Natural killer cell (primary cell): Measurements from ENCODE around the gene DNAH2. TPM values are rescaled to one million over a fixed set of nuclear protein-coding genes. Genes with fewer than 3 reads are reported as not detected.

ENCODE experiments used
- ATAC-seq, 3 donors: fragments of 150-1000 bp in 2 of 3; fragments of 200-7000 bp in 1 of 3; cut with Tn5 transposase; 1 replicate in 1 of 3; 2 replicates in 2 of 3; pipeline ENCODE4 v1.10.0; 2021; ENCODE audit warnings: mild to moderate bottlenecking in 2 of 3, moderate library complexity in 2 of 3
- DNase-seq, 2 donors: peaks; one replicate each; pipeline versions ENCODE4 v3.0.0 to v3.0.0-alpha.2; 2013 to 2021; ENCODE audit warnings: mixed read lengths in 1 of 2
- H3K27ac ChIP-seq: one replicate; pipeline ENCODE4 v1.5.1; 2013; ENCODE audit warnings: mild to moderate bottlenecking, low read length
- H3K27me3 ChIP-seq: one replicate; pipeline ENCODE4 v1.6.1; 2013; ENCODE audit warnings: low read length; ENCODE audit not compliant: control insufficient read depth, insufficient read depth
- H3K36me3 ChIP-seq: one replicate; pipeline ENCODE4 v1.6.1; 2013; ENCODE audit warnings: low read length; ENCODE audit not compliant: control insufficient read depth, insufficient read depth
- H3K4me1 ChIP-seq: one replicate; pipeline ENCODE4 v1.6.1; 2013; ENCODE audit warnings: low read length; ENCODE audit not compliant: control insufficient read depth, insufficient read depth
- H3K4me3 ChIP-seq: one replicate; pipeline ENCODE4 v1.5.1; 2013; ENCODE audit warnings: low read length
- H3K9me3 ChIP-seq: one replicate; pipeline ENCODE4 v1.6.1; 2013; ENCODE audit warnings: low read length; ENCODE audit not compliant: control insufficient read depth, insufficient read depth
- H3K27ac Mint-ChIP-seq, 2 donors: one replicate each; pipeline ENCODE4 v1.8.0; 2022; ENCODE audit warnings: mild to moderate bottlenecking in 2 of 2, mixed read lengths in 2 of 2, moderate library complexity in 1 of 2
- H3K27me3 Mint-ChIP-seq, 2 donors: one replicate each; pipeline ENCODE4 v1.8.0; 2022; ENCODE audit warnings: low read depth in 2 of 2, mixed read lengths in 2 of 2
- H3K36me3 Mint-ChIP-seq: one replicate; pipeline ENCODE4 v1.8.0; 2022; ENCODE audit warnings: mixed read lengths
- H3K4me1 Mint-ChIP-seq, 2 donors: one replicate each; pipeline ENCODE4 v1.8.0; 2022; ENCODE audit warnings: mixed read lengths in 2 of 2
- H3K4me3 Mint-ChIP-seq: one replicate; pipeline ENCODE4 v1.8.0; 2022; ENCODE audit warnings: mild to moderate bottlenecking, moderate library complexity, mixed read lengths
- H3K9me3 Mint-ChIP-seq, 2 donors: one replicate each; pipeline ENCODE4 v1.8.0; 2022; ENCODE audit warnings: mixed read lengths in 2 of 2
- WGBS: methylation state at CpG from one replicate; pipeline ENCODE4 v1.1.7; 2013; ENCODE audit warnings: missing lambda C conversion rate; ENCODE audit not compliant: insufficient coverage; 5-methylcytosine and 5-hydroxymethylcytosine counted together
- intact Hi-C: fragments of 100-400 bp; cut with micrococcal nuclease; formaldehyde crosslinking; loops from one replicate; pipeline ENCODE4 v1.14.2; 2022
- total RNA-seq, 4 donors: library from RNA; stranded (reverse); fragments of 120-200 nt in 1 of 4; gene quantifications; one replicate each; pipeline versions ENCODE4 v1.2.3 to v1.2.4, GENCODE V29; 2013 to 2022
- TF ChIP-seq, protein P1 (sequence below): fragments of 200-600 bp; IDR thresholded peaks from one replicate; pipeline ENCODE4 v1.8.0; 2022; ENCODE audit warnings: antibody characterized with exemption

Gene DNAH2
- total RNA-seq, 3 donors from 2014 or later (not counting 1 experiment from before 2014, with no cell fraction given): 0.05 to 0.07 TPM; not detected in 1

DNA sequence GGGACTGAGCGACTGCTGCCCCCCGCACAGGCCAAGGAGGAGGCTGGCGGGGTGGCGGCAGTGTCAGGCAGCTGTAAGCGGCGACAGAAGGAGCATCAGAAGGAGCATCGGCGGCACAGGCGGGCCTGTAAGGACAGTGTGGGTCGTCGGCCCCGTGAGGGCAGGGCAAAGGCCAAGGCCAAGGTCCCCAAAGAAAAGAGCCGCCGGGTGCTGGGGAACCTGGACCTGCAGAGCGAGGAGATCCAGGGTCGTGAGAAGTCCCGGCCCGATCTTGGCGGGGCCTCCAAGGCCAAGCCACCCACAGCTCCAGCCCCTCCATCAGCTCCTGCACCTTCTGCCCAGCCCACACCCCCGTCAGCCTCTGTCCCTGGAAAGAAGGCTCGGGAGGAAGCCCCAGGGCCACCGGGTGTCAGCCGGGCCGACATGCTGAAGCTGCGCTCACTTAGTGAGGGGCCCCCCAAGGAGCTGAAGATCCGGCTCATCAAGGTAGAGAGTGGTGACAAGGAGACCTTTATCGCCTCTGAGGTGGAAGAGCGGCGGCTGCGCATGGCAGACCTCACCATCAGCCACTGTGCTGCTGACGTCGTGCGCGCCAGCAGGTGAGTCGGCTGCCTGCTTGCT lies 131.7 kb downstream of the DNAH2 start:
- Mint-ChIP-seq H3K4me3 (no peak overlapping the region), H3K27ac (peak overlapping the region; percentile 63 to 65), H3K4me1 (peaks cover 12 to 42% of the 10 kb centered on the region in 2 donors), H3K36me3 (no peaks in the 10 kb centered on the region), H3K27me3 (no peaks in the 10 kb centered on the region), H3K9me3 (no peaks in the 10 kb centered on the region)
- WGBS: 97% methylated on average over 35 of the region's 35 CpGs
- Histone ChIP-seq H3K27ac (no peak overlapping the region), H3K36me3 (peaks cover 11% of the 10 kb centered on the region), H3K4me3 (no peak overlapping the region), H3K27me3 (no peaks in the 10 kb centered on the region), H3K4me1 (peaks cover 32% of the 10 kb centered on the region), H3K9me3 (no peaks in the 10 kb centered on the region)
- no peak for ATAC-seq
- peak in 1 of 2 donors; percentile 29 for DNase-seq
- intact Hi-C loops: loop anchor here (10.0 kb wide), 1 partner anchor 396 kb away; the partner anchor contains the start of genes CTC1 and PFAS
- TF ChIP-seq, protein P1, sequence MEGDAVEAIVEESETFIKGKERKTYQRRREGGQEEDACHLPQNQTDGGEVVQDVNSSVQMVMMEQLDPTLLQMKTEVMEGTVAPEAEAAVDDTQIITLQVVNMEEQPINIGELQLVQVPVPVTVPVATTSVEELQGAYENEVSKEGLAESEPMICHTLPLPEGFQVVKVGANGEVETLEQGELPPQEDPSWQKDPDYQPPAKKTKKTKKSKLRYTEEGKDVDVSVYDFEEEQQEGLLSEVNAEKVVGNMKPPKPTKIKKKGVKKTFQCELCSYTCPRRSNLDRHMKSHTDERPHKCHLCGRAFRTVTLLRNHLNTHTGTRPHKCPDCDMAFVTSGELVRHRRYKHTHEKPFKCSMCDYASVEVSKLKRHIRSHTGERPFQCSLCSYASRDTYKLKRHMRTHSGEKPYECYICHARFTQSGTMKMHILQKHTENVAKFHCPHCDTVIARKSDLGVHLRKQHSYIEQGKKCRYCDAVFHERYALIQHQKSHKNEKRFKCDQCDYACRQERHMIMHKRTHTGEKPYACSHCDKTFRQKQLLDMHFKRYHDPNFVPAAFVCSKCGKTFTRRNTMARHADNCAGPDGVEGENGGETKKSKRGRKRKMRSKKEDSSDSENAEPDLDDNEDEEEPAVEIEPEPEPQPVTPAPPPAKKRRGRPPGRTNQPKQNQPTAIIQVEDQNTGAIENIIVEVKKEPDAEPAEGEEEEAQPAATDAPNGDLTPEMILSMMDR: no peak

DNA sequence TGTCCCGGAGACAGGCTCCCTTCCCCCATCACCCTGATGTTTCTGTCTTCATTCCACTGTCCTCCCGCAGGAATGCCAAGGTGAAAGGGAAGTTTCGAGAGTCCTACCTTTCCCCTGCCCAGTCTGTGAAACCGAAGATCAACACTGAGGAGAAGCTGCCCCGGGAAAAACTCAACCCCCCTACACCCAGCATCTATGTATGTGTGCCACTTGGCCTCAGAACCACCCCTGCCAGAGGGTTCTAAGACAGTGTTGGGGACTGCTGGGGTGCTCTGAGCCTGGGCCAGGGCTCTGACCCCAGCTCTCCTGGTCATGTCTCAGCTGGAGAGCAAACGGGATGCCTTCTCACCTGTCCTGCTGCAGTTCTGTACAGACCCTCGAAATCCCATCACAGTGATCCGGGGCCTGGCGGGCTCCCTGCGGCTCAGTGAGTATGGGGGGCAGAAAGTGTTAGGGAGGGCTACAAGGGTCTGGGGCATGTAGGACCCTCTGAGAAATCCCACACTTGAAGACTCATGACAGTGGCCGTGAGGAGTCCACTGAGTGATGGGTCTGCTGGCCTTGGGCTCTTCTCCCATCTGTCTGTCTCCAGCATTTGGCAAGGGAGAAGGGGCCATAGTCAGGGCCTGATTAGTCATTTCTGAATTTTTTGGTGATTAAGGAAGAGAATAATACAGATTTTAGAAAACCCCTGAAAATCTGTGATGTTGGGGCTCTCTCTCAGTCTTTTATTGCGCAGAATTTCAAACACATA lies 132.4 kb downstream of the DNAH2 start:
- no peak for ATAC-seq
- Mint-ChIP-seq H3K9me3 (no peaks in the 10 kb centered on the region), H3K4me3 (peak overlapping the region; percentile 49), H3K27ac (peak overlapping the region; percentile 63 to 65), H3K27me3 (no peaks in the 10 kb centered on the region), H3K4me1 (peaks cover 12 to 37% of the 10 kb centered on the region in 2 donors), H3K36me3 (no peaks in the 10 kb centered on the region)
- peaks cover 29% of the 10 kb centered on the region for H3K4me1 ChIP-seq
- H3K36me3 ChIP-seq: peaks cover 11% of the 10 kb centered on the region
- WGBS: 93% methylated on average over 11 of the region's 12 CpGs
- H3K9me3 ChIP-seq: no peaks in the 10 kb centered on the region
- DNase-seq: peak in 1 of 2 donors; percentile 28
- TF ChIP-seq, protein P1: no peak
- intact Hi-C loops: loop anchor here (10.0 kb wide), 2 partner anchors 105 to 395 kb away; partner anchors contain the start of genes CTC1 and PFAS
- no peaks in the 10 kb centered on the region for H3K27me3 ChIP-seq
- no peak overlapping the region for H3K27ac ChIP-seq
- H3K4me3 ChIP-seq: no peak overlapping the region

DNA sequence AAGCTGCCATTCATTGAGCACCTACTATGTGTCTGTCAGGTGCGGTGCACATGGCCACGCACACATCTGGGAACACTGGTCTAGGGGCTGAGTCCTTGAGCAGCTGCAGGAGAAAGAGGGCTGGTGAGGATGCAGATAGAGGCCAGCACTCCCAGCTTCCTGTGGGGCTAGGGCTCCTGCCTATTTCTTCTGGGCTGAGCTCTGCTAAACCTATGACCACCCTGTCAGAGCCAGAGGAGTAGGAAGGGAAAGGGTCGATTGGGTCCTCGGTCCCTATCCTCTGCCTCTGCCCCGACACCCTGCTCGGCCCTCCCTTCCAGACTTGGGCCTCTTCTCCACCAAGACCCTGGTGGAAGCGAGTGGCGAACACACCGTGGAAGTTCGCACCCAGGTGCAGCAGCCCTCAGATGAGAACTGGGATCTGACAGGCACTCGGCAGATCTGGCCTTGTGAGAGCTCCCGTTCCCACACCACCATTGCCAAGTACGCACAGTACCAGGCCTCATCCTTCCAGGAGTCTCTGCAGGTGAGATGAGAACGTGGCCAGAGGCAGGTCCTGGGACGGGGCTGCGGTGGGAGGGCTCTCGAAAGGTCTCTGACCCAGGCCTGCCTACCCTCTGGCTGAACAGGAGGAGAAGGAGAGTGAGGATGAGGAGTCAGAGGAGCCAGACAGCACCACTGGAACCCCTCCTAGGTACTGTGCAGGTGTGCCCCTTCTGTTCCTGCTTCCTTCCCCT lies 133.3 kb downstream of the DNAH2 start:
- H3K9me3 Mint-ChIP-seq: no peaks in the 10 kb centered on the region
- Histone ChIP-seq H3K27ac (peak overlapping the region; percentile 22), H3K9me3 (no peaks in the 10 kb centered on the region), H3K4me1 (peaks cover 27% of the 10 kb centered on the region), H3K27me3 (no peaks in the 10 kb centered on the region), H3K36me3 (peaks cover 11% of the 10 kb centered on the region), H3K4me3 (no peak overlapping the region)
- peak overlapping the region; percentile 74 to 83 for H3K27ac Mint-ChIP-seq
- WGBS: 92% methylated on average over 17 of the region's 17 CpGs
- no peak for DNase-seq
- ATAC-seq: peak in 1 of 3 donors; percentile 1
- H3K4me1 Mint-ChIP-seq: peaks cover 12 to 28% of the 10 kb centered on the region in 2 donors
- H3K4me3 Mint-ChIP-seq: peak overlapping the region; percentile 67
- no peaks in the 10 kb centered on the region for H3K36me3 Mint-ChIP-seq
- intact Hi-C loops: loop anchor here (1.0 to 10.0 kb wide), 2 partner anchors 29 to 106 kb away; no protein-coding TSS in a partner anchor
- TF ChIP-seq, protein P1: no peak
- H3K27me3 Mint-ChIP-seq: no peaks in the 10 kb centered on the region
